ENCODE results near the gene SCUBE1.

Gene SCUBE1

DNA sequence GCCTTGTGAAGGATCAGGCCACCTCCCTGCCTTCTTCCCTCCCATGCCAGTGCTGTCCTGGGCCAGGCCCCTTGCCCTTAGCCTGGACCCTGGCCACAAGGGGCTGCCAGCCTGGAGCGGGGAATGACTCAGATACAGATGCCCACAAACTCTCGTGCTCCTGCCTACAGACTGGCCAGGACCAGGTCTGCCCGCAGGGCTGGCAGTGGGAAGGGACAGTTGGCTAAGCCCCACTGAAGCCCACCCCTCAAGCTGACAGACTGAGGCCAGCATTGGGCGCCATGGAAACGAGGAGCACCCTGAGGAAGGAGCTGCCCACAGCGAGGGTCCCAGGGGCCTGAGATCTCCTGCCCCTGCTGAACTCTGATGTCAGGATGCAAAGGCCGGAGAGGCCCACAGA, 14.1 kb downstream of the SCUBE1 start:
- Histone ChIP-seq H3K9me2 (ENCODE audit: low read depth, low read length) (no peaks in the 10 kb centered on the region), H3K9ac (ENCODE audit: low read length) (no peak overlapping the region), H3K27me3 (ENCODE audit: insufficient read depth, low read length) (no peaks in the 10 kb centered on the region; the same call in 1 of the 2 replicates), H2AFZ (ENCODE audit: low read length) (no peak overlapping the region), H3K4me3 (ENCODE audit: low read depth, low read length, poor library complexity, severe bottlenecking) (no peak overlapping the region), H3K79me2 (ENCODE audit: insufficient read depth, low read length) (no peaks in the 10 kb centered on the region), H3K27ac (ENCODE audit: low read depth, low read length, poor library complexity, severe bottlenecking) (no peak overlapping the region), H3K4me2 (ENCODE audit: low read length) (no peak overlapping the region), H4K20me1 (ENCODE audit: insufficient read depth, low read length) (no peaks in the 10 kb centered on the region), H3K4me1 (ENCODE audit: insufficient read depth, low read length, severe bottlenecking) (no peaks in the 10 kb centered on the region), H3K9me3 (ENCODE audit: low read length) (no peaks in the 10 kb centered on the region), H3K36me3 (ENCODE audit: insufficient read depth, low read length) (no peaks in the 10 kb centered on the region), H3F3A (ENCODE audit: insufficient read depth, low read length) (no peaks in the 10 kb centered on the region)
- TF ChIP-seq EZH2 (IDR thresholded peaks at IDR 0.05; ENCODE audit: borderline replicate concordance, low read length) = no peak
- TF ChIP-seq, protein P1, sequence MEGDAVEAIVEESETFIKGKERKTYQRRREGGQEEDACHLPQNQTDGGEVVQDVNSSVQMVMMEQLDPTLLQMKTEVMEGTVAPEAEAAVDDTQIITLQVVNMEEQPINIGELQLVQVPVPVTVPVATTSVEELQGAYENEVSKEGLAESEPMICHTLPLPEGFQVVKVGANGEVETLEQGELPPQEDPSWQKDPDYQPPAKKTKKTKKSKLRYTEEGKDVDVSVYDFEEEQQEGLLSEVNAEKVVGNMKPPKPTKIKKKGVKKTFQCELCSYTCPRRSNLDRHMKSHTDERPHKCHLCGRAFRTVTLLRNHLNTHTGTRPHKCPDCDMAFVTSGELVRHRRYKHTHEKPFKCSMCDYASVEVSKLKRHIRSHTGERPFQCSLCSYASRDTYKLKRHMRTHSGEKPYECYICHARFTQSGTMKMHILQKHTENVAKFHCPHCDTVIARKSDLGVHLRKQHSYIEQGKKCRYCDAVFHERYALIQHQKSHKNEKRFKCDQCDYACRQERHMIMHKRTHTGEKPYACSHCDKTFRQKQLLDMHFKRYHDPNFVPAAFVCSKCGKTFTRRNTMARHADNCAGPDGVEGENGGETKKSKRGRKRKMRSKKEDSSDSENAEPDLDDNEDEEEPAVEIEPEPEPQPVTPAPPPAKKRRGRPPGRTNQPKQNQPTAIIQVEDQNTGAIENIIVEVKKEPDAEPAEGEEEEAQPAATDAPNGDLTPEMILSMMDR (IDR thresholded peaks at IDR 0.05; ENCODE audit: low read length) = no peak

DNA sequence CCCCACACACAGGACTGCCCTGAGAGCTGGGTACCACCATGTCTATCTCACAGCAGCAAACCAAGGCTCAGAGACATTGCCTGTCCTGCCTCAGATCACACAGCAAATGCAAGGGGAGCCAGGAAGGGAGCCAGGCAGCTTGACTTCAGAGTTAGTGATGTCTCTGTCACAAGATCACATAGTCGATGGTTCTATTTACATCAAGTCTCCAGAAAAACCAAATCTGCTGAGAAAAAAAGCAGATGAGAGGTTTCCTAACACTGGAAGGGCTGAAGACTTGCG, 16.1 kb downstream of the SCUBE1 start:
- no peaks in the 10 kb centered on the region for H3K4me1 ChIP-seq (ENCODE audit: insufficient read depth, low read length, severe bottlenecking)
- H4K20me1 ChIP-seq (ENCODE audit: insufficient read depth, low read length) = no peaks in the 10 kb centered on the region
- H3F3A ChIP-seq (ENCODE audit: insufficient read depth, low read length) = no peaks in the 10 kb centered on the region
- H2AFZ ChIP-seq (ENCODE audit: low read length) = no peak overlapping the region
- H3K9ac ChIP-seq (ENCODE audit: low read length) = no peak overlapping the region
- no peaks in the 10 kb centered on the region for H3K79me2 ChIP-seq (ENCODE audit: insufficient read depth, low read length)
- no peaks in the 10 kb centered on the region for H3K9me3 ChIP-seq (ENCODE audit: low read length)
- no peak overlapping the region for H3K27ac ChIP-seq (ENCODE audit: low read depth, low read length, poor library complexity, severe bottlenecking)
- no peaks in the 10 kb centered on the region for H3K36me3 ChIP-seq (ENCODE audit: insufficient read depth, low read length)
- H3K4me3 ChIP-seq (ENCODE audit: low read depth, low read length, poor library complexity, severe bottlenecking) = no peak overlapping the region
- TF ChIP-seq, protein P1 (IDR thresholded peaks at IDR 0.05; ENCODE audit: low read length) = no peak
- TF ChIP-seq EZH2 (IDR thresholded peaks at IDR 0.05; ENCODE audit: borderline replicate concordance, low read length) = no peak
- H3K4me2 ChIP-seq (ENCODE audit: low read length) = no peak overlapping the region
- H3K9me2 ChIP-seq (ENCODE audit: low read depth, low read length) = no peaks in the 10 kb centered on the region
- no peaks in the 10 kb centered on the region; the same call in 1 of the 2 replicates for H3K27me3 ChIP-seq (ENCODE audit: insufficient read depth, low read length)

DNA sequence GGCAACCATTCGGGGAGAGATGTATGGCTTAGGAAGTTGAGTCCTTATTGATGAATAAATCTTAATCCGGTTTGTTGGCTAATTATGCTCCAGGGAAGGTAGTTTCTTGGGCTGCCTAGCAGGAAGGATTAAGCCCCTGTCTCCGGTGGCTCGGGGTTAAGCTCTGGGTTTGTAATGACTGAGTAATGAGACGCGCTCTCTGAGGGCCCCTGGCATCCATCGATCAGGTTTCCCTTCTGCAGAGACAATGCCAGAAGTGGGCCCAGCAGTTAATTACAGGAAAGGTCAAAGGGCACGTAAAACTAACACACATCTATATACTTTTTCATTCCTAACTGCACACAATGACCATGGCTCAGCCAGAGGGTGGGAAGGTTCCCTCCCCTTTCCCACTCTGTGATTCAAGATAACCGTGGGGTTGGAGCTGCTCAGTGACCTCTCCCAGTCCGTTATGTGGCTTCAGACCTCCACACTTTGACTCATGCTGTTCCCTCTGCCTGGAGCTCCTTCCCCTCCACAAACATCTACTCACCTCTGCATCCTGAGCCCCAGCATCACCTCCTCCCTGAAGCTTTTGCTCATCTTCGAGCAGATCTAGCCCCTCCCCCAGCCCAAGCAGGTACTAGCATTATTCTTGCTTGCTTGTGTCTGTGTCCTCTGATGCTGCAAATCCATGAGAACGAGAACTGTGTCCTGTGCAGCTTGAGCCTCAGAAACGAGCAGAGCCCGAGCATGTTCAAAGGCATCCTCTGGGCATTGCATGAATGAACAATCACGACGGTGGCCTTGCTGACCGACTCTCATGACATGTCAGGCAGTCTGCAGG, 16.6 kb downstream of the SCUBE1 start:
- Histone ChIP-seq H3K9ac (ENCODE audit: low read length) (no peak overlapping the region), H4K20me1 (ENCODE audit: insufficient read depth, low read length) (no peaks in the 10 kb centered on the region)

More for the DNA sequence above, 16.6 kb downstream of the SCUBE1 start:
- Histone ChIP-seq H3K4me3 (ENCODE audit: low read depth, low read length, poor library complexity, severe bottlenecking) (no peak overlapping the region), H3K27ac (ENCODE audit: low read depth, low read length, poor library complexity, severe bottlenecking) (no peak overlapping the region), H3K9me2 (ENCODE audit: low read depth, low read length) (no peaks in the 10 kb centered on the region), H3K4me1 (ENCODE audit: insufficient read depth, low read length, severe bottlenecking) (no peaks in the 10 kb centered on the region), H3F3A (ENCODE audit: insufficient read depth, low read length) (no peaks in the 10 kb centered on the region), H3K4me2 (ENCODE audit: low read length) (no peak overlapping the region), H3K9me3 (ENCODE audit: low read length) (peaks cover under 1% of the 10 kb centered on the region; the same call in 1 of the 2 replicates), H3K79me2 (ENCODE audit: insufficient read depth, low read length) (no peaks in the 10 kb centered on the region), H3K27me3 (ENCODE audit: insufficient read depth, low read length) (no peaks in the 10 kb centered on the region; the same call in 1 of the 2 replicates), H2AFZ (ENCODE audit: low read length) (no peak overlapping the region), H3K36me3 (ENCODE audit: insufficient read depth, low read length) (no peaks in the 10 kb centered on the region; the same call in 1 of the 2 replicates)
- no peak for TF ChIP-seq EZH2 (IDR thresholded peaks at IDR 0.05; ENCODE audit: borderline replicate concordance, low read length)
- TF ChIP-seq, protein P1 (IDR thresholded peaks at IDR 0.05; ENCODE audit: low read length) = no peak

Data from OCI-LY1 (cell line).